HTERT RPE-1 (cell line): Measurements from ENCODE around the gene RANBP3.

Source experiments
- in situ Hi-C: fragments of 300-500 bp; cut with MboI; formaldehyde crosslinking; loops from 4 replicates; pipeline ENCODE4 v1.14.3; 2020; ENCODE audit warnings: low sequenced_read_pairs

RANBP3 gene

DNA sequence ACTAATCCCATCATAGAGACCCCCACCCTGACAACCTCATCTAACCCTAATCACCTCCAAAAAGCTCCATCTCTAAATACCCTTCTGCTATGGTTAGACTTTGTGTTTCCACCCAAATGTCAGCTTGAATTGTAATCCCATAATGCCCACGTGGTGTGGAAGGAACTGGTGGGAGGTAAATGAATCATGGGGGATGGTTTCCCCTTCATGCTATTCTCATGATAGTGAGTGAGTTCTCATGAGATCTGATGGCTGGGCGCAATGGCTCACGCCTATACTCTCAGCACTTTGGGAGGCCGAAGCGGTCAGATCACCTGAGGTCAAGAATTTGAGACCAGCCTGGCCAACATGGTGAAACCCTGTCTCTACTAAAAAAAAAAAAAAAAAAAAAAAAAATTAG, 70.7 kb downstream of the RANBP3 start:
- in situ Hi-C loops: no loop called here

- in situ Hi-C loops: no loop called here
Measured at GRCh38 chr19:5905114-5905778, 72.7 kb downstream of the RANBP3 start.

GRCh38 chr19:5904352-5905113, 73.4 kb downstream of the RANBP3 start, which contains the start of gene VMAC:
Gene VMAC, plus strand, starts transcription at chr19:5904872. Its CDS starts 19 bp downstream, at chr19:5904891.
- in situ Hi-C loops: no loop called here

GRCh38 chr19:5903624-5904351, 74.2 kb downstream of the RANBP3 start, which contains the start of gene NDUFA11:
Gene NDUFA11, minus strand, starts transcription at chr19:5903790. Its CDS starts 82 bp downstream, at chr19:5903708.
- in situ Hi-C loops: no loop called here

DNA sequence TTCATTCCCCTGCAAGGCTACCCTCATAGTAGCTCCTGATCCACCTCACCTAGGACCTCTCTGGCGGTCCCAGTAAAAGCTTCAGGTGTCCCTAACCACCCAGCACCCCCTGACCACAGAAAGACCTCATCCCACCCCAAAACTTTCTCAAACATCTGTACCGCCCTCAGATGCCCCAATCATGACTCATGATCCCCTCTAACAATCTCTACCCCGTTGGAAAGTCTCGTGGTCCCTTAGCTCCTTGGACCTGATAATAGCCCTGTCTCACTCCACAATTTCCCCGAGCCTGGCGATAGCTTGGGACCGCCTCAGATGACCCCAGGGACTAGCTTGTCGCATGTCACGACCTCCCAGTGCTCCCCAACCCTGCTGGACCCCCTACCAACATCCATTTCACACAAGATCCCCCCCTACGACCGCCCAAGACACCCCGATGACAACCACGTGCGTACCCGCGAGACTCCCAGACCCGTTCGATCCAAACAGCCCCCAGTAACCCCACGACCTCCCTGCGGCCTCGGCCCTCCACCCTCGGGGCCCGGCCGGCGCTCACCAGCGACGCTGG, 74.8 kb downstream of the RANBP3 start:
- in situ Hi-C loops: no loop called here

DNA sequence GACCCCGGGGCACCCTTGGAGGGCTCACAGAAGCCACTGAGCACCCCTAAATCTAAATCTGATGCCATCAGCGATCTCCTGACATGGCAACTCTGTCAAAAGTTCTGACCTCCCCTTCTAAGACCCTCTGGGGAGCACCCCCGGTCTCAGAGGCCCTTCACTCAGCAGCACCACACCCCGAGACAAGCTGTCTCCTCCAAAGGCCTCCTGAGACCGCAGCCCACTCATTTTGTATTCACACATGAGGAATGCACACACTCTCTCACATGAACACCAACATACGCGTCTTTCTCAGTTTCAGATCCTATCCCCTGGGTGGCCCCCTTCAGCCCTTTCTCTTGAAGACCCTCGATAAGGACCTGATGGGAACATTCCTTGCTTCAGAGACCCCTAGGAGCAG, 77.0 kb downstream of the RANBP3 start:
- in situ Hi-C loops: no loop called here

DNA sequence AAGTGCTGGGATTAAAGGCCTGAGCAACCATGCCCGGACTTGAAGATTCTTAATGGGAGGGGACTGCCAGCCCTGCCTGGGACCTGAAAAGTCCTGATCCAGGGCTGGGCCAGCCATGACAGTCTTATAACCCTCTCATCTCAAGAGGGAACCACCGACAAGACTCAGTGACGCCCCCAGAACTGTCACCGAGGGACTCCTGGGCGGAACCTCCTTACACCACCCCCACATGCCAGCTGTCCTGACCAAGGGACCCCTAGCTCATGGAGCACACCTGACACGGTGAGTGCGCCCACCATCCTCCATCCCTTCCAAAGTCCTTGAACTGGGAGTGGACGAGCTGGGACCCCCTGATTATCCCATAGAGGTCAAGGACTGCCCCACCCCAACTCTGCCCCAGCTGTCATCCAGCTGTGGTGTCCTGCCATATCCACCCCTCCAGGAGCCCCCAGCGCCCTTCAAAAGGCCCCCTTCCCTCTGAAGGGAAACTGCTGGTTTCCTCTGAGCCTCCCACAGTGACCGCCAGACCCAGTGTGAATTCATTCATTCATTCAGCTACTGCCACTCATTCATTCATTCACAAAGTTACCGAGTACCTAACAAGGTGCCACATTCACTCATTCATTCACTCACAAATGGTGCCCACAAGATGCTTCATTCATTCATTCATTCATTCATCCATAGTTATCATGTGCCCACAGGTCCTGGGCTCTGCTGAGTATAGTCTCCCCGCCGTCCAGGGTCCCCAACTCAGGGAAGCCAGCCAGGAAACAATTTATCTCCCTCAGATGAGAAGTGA, 78.0 kb downstream of the RANBP3 start:
- in situ Hi-C loops: no loop called here

DNA sequence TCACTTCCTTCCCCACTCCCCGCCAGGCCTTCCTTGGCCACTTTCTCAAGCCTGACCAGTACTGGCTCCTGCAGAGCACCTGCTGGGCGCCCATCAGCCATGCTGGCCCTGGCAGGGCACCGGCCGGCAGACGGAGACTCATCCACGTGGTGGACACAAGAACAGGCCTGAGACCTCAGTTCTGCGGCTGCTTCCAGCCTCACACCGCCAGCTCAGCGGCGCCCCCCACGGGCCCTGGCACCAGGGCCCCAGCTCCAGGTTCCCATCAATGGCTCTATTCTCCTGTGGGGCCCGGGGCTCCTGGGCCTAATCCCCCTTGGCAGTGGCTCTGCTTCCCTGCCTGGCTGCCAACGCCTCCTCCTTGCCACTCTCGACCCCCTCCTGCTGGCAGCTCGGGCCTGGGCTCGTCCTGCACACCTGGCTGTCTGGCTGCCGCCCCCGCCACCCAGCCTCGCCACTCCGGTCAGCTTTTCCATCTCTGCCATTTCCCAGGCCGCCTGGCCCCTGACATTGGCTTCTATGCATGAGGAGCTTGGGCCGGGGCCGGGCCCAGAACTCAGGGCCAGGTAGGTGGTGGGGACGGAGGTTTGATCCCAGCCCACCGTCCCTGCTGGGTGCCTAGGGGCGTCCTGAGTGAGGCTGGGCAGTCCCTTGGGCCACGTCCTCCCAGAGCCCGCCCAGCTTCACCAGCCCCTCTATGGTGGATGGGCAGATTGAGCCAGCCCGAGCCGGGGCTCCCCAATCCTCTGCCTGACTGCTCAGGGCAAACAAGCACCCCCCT, 80.6 kb downstream of the RANBP3 start:
- in situ Hi-C loops: no loop called here

GRCh38 chr19:5896365-5897076, 81.4 kb downstream of the RANBP3 start:
- in situ Hi-C loops: no loop called here

DNA sequence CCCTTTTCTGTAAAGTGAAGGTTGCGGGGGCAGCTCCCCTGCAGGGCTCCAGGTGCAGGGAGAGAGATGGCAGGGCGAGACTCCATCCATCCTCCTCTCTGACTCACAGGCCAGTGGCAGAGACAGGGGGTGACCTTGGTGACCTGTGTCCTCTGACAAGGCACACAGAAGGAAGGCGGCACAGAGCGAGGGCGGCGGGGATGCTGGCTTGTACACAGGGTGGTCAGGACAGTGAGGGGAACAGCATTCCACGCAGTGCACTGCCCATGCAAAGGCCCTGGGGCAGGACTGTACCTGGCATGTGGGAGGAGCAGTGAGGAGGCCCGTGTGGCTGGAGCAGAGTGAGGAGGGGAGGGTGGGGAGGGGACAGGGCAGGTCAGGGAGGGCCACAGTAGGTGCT, 82.0 kb downstream of the RANBP3 start:
- in situ Hi-C loops: no loop called here

DNA sequence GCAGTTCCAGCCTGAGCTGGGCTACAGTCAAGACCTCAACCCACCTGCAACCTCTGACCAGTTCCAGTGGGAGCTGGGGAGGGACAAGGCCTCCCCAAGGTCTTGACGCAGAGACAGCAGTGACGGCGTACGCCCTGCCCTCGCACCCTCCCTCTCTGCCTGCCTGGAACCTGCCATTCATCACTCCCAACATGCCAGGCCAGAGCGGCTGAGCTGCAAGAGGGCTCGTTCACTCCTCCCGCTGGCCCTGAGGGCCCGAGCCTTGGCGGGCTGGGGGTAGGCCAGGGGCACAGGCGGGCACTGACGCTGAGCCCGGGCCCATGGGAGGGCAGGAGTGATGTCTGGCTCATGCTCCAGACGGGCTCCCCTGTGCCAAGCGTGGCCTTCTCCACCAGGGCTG, 82.5 kb downstream of the RANBP3 start:
- in situ Hi-C loops: no loop called here

GRCh38 chr19:5894704-5895349, 83.1 kb downstream of the RANBP3 start:
- in situ Hi-C loops: no loop called here

- in situ Hi-C loops: no loop called here
Measured at GRCh38 chr19:5893907-5894703, 83.8 kb downstream of the RANBP3 start.

GRCh38 chr19:5893296-5893903, 84.5 kb downstream of the RANBP3 start:
- in situ Hi-C loops: no loop called here

GRCh38 chr19:5892772-5893275, 85.1 kb downstream of the RANBP3 start:
- in situ Hi-C loops: no loop called here

GRCh38 chr19:5891938-5892771, 85.8 kb downstream of the RANBP3 start:
- in situ Hi-C loops: no loop called here
